Left renal cortex interstitium (tissue), 4 donors: Measurements from ENCODE around the gene ADTRP. TPM values are rescaled to one million over a fixed set of nuclear protein-coding genes. Genes with fewer than 3 reads are reported as not detected.

ENCODE experiments used
- DNase-seq, 4 donors: peaks; one replicate each; pipeline ENCODE4 v3.0.0-alpha.2; 2013; ENCODE audit warnings: low read depth in 4 of 4, low spot score in 2 of 4, missing footprints in 1 of 4
- polyA plus RNA-seq, 4 donors: library from polyadenylated mRNA; unstranded; fragments of 120-200 nt; gene quantifications; one replicate each; pipeline ENCODE4 v1.2.1, GENCODE V29; 2013; ENCODE audit not compliant: insufficient read length in 4 of 4

The ADTRP gene
- polyA plus RNA-seq, result 1 to 10 TPM; 2.1 to 2.3 (median 2.2) TPM

- DNase-seq, result no peak
These were observed at the start of gene ADTRP for GRCh38 chr6:11778648-11779328. TSS of gene ADTRP (minus strand) at chr6:11778803. CDS start at chr6:11778759, 44 bp downstream.

- no peak for DNase-seq
These were observed 48.2 kb upstream of the ADTRP start for GRCh38 chr6:11826779-11827178.

GRCh38 chr6:11824986-11825385 is 46.4 kb upstream of the ADTRP start:
- no peak for DNase-seq

GRCh38 chr6:11822346-11822745 is 43.7 kb upstream of the ADTRP start:
- DNase-seq, result no peak

GRCh38 chr6:11821781-11822180 is 43.2 kb upstream of the ADTRP start:
- no peak for DNase-seq

GRCh38 chr6:11820821-11821220 is 42.2 kb upstream of the ADTRP start:
- no peak for DNase-seq

- DNase-seq, result no peak
These were observed 40.9 kb upstream of the ADTRP start for GRCh38 chr6:11819486-11819885.

GRCh38 chr6:11815231-11815630 is 36.6 kb upstream of the ADTRP start:
- no peak for DNase-seq

GRCh38 chr6:11814819-11815218 is 36.2 kb upstream of the ADTRP start:
- no peak for DNase-seq

- DNase-seq, result no peak
These were observed 35.5 kb upstream of the ADTRP start for GRCh38 chr6:11814106-11814505.

GRCh38 chr6:11813606-11814005 is 35.0 kb upstream of the ADTRP start:
- DNase-seq, result no peak

GRCh38 chr6:11812951-11813350 is 34.3 kb upstream of the ADTRP start:
- no peak for DNase-seq

GRCh38 chr6:11812439-11812838 is 33.8 kb upstream of the ADTRP start:
- no peak for DNase-seq

- DNase-seq, result no peak
These were observed 33.2 kb upstream of the ADTRP start for GRCh38 chr6:11811644-11812264.

- DNase-seq, result no peak
These were observed 32.4 kb upstream of the ADTRP start for GRCh38 chr6:11810854-11811643.

GRCh38 chr6:11810039-11810541 is 31.5 kb upstream of the ADTRP start:
- no peak for DNase-seq

GRCh38 chr6:11808054-11808453 is 29.5 kb upstream of the ADTRP start:
- DNase-seq, result no peak

GRCh38 chr6:11806561-11807317 is 28.1 kb upstream of the ADTRP start:
- no peak for DNase-seq

GRCh38 chr6:11805259-11806053 is 26.9 kb upstream of the ADTRP start:
- no peak for DNase-seq

- DNase-seq, result no peak
These were observed 26.1 kb upstream of the ADTRP start for GRCh38 chr6:11804701-11805100.
